ENCODE measurements around the gene PCDHA9. TPM values are rescaled to one million over a fixed set of nuclear protein-coding genes. Genes with fewer than 3 reads are reported as not detected.
"Not testable (repeated sequence)": the region's sequence is repeated elsewhere in the genome, so short reads cannot be mapped to it uniquely, and the experiment has no call there.

The PCDHA9 gene, protein sequence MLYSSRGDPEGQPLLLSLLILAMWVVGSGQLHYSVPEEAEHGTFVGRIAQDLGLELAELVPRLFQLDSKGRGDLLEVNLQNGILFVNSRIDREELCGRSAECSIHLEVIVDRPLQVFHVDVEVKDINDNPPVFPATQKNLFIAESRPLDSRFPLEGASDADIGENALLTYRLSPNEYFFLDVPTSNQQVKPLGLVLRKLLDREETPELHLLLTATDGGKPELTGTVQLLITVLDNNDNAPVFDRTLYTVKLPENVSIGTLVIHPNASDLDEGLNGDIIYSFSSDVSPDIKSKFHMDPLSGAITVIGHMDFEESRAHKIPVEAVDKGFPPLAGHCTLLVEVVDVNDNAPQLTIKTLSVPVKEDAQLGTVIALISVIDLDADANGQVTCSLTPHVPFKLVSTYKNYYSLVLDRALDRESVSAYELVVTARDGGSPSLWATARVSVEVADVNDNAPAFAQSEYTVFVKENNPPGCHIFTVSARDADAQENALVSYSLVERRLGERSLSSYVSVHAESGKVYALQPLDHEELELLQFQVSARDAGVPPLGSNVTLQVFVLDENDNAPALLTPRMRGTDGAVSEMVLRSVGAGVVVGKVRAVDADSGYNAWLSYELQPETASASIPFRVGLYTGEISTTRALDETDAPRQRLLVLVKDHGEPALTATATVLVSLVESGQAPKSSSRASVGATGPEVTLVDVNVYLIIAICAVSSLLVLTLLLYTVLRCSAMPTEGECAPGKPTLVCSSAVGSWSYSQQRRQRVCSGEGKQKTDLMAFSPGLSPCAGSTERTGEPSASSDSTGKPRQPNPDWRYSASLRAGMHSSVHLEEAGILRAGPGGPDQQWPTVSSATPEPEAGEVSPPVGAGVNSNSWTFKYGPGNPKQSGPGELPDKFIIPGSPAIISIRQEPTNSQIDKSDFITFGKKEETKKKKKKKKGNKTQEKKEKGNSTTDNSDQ
- 1.5 and 2.5 TPM in 2 replicates for total RNA-seq
- polyA plus RNA-seq = 0.57 and 0.90 TPM in 2 replicates

DNA sequence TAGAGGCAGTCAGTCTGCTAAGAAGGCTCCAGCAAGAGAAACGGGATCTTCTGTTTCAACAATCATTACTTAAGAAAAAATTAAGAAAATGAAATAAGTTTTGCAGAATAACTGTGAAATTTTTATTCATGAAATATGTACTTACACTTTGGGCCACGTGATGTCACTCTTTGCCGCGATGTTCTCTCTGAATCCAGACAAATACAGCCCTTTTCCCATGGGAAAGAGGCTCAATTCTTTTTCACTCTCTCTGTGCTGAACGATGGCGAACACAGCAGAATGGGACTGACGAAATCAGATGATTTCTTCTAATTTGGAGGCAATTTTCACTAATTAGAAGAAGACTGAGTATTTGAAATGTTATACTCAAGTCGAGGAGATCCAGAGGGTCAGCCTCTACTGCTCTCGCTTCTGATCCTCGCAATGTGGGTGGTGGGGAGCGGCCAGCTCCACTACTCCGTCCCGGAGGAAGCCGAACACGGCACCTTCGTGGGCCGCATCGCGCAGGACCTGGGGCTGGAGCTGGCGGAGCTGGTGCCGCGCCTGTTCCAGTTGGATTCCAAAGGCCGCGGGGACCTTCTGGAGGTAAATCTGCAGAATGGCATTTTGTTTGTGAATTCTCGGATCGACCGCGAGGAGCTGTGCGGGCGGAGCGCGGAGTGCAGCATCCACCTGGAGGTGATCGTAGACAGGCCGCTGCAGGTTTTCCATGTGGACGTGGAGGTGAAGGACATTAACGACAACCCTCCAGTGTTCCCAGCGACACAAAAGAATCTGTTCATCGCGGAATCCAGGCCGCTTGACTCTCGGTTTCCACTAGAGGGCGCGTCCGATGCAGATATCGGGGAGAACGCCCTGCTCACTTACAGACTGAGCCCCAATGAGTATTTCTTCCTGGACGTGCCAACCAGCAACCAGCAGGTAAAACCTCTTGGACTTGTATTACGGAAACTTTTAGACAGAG lies at the start of gene PCDHA9:
PCDHA9 (plus strand) TSS at position 244 of the 964 bp plus-strand sequence; CDS start at position 358, 114 bp downstream.
- H3K4me1 ChIP-seq (ENCODE audit: insufficient read depth); H3K36me3 ChIP-seq (replicated peaks; ENCODE audit: insufficient read depth, low read depth); H3K27me3 ChIP-seq; H3K79me2 ChIP-seq; DNase-seq (ENCODE audit: low spot score); H4K20me1 ChIP-seq (ENCODE audit: insufficient read depth, poor library complexity, severe bottlenecking); H3K9me2 ChIP-seq (replicated peaks; ENCODE audit: insufficient read depth); H3K27ac ChIP-seq; H2AFZ ChIP-seq: not testable (repeated sequence)
- Histone ChIP-seq H3K4me3 (peak within 1 kb of the TSS; percentile 1), H3K4me2 (peak within 1 kb of the TSS; percentile 35), H3K9me3 (ENCODE audit: low read depth) (peaks cover 10% of the 10 kb centered on the region)
- 81% methylated on average over 39 of the region's 48 CpGs for WGBS (ENCODE audit: low lambda C conversion rate, missing lambda C conversion rate)

DNA sequence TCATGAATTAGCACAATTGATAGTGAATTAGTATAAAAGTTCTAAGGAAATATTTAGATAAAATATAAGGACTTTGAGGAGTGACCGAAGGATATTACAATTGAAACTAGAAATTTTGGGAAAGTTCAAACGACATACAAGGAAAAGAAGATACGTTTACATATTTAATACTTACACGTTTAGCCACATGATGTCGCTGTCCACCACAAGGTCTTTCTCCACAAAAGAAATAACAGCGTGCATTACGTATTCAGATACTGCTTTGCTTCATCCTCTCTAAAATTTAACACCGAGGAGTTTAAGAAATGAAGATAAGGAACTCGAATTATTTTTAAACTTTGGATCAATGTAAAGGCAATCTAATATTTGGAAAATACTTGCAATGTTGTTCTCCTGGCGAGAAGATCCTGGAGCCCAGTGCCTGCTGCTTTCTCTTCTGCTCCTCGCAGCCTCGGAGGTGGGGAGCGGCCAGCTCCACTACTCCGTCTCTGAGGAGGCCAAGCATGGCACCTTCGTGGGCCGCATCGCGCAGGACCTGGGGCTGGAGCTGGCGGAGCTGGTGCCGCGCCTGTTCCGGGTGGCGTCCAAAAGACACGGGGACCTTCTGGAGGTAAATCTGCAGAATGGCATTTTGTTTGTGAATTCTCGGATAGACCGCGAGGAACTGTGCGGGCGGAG lies 47.2 kb upstream of the PCDHA9 start, which contains the start of gene PCDHA3:
PCDHA3 (plus strand) TSS at position 242 of the 678 bp plus-strand sequence.
- H3K27ac ChIP-seq = no peak within 1 kb of the TSS
- H3K4me3 ChIP-seq = no peak within 1 kb of the TSS
- no peaks in the 10 kb centered on the region for H3K4me1 ChIP-seq (ENCODE audit: insufficient read depth)
- H3K36me3 ChIP-seq (replicated peaks; ENCODE audit: insufficient read depth, low read depth) = peaks cover 5% of the 10 kb centered on the region
- H3K27me3 ChIP-seq = no peaks in the 10 kb centered on the region
- no peaks in the 10 kb centered on the region for H3K9me2 ChIP-seq (replicated peaks; ENCODE audit: insufficient read depth)
- 96% methylated on average over 29 of the region's 29 CpGs for WGBS (ENCODE audit: low lambda C conversion rate, missing lambda C conversion rate)
- no peak within 1 kb of the TSS for H3K4me2 ChIP-seq
- no peak for DNase-seq (ENCODE audit: low spot score)
- no peaks in the 10 kb centered on the region for H4K20me1 ChIP-seq (ENCODE audit: insufficient read depth, poor library complexity, severe bottlenecking)
- no peaks in the 10 kb centered on the region for H3K79me2 ChIP-seq
- no peak for TF ChIP-seq EZH2 (IDR thresholded peaks at IDR 0.05; ENCODE audit: borderline replicate concordance)
- TF ChIP-seq, protein P1, sequence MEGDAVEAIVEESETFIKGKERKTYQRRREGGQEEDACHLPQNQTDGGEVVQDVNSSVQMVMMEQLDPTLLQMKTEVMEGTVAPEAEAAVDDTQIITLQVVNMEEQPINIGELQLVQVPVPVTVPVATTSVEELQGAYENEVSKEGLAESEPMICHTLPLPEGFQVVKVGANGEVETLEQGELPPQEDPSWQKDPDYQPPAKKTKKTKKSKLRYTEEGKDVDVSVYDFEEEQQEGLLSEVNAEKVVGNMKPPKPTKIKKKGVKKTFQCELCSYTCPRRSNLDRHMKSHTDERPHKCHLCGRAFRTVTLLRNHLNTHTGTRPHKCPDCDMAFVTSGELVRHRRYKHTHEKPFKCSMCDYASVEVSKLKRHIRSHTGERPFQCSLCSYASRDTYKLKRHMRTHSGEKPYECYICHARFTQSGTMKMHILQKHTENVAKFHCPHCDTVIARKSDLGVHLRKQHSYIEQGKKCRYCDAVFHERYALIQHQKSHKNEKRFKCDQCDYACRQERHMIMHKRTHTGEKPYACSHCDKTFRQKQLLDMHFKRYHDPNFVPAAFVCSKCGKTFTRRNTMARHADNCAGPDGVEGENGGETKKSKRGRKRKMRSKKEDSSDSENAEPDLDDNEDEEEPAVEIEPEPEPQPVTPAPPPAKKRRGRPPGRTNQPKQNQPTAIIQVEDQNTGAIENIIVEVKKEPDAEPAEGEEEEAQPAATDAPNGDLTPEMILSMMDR (IDR thresholded peaks at IDR 0.05; ENCODE audit: poor library complexity) = no peak
- TF ChIP-seq EZH2phosphoT487 (IDR thresholded peaks at IDR 0.05; ENCODE audit: low read depth, severe bottlenecking, unreplicated experiment) = no peak
- H3K9me3 ChIP-seq (ENCODE audit: low read depth) = peaks cover 18% of the 10 kb centered on the region
- no peak within 1 kb of the TSS for H2AFZ ChIP-seq

DNA sequence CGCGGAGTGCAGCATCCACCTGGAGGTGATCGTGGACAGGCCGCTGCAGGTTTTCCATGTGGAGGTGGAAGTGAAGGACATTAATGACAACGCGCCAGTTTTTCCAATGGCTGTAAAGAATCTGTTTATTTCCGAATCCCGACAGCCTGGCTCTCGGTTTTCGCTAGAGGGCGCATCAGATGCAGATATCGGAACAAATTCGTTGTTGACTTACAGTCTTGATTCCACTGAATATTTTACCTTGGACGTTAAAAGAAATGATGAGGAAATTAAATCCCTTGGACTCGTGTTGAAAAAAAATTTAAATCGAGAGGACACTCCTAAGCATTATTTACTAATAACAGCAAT lies 46.7 kb upstream of the PCDHA9 start:
- H3K9me3 ChIP-seq (ENCODE audit: low read depth) = peaks cover 18% of the 10 kb centered on the region
- H3K27ac ChIP-seq = no peak overlapping the region
- H4K20me1 ChIP-seq (ENCODE audit: insufficient read depth, poor library complexity, severe bottlenecking) = no peaks in the 10 kb centered on the region
- DNase-seq (ENCODE audit: low spot score) = no peak
- no peaks in the 10 kb centered on the region for H3K27me3 ChIP-seq
- peaks cover 5% of the 10 kb centered on the region for H3K36me3 ChIP-seq (replicated peaks; ENCODE audit: insufficient read depth, low read depth)
- H3K4me2 ChIP-seq = no peak overlapping the region
- no peaks in the 10 kb centered on the region for H3K4me1 ChIP-seq (ENCODE audit: insufficient read depth)
- H3K4me3 ChIP-seq = no peak overlapping the region
- 98% methylated on average over 16 of the region's 16 CpGs for WGBS (ENCODE audit: low lambda C conversion rate, missing lambda C conversion rate)
- H3K79me2 ChIP-seq = no peaks in the 10 kb centered on the region
- H2AFZ ChIP-seq = no peak overlapping the region
- TF ChIP-seq, protein P1 (IDR thresholded peaks at IDR 0.05; ENCODE audit: poor library complexity) = no peak
- no peak for TF ChIP-seq EZH2phosphoT487 (IDR thresholded peaks at IDR 0.05; ENCODE audit: low read depth, severe bottlenecking, unreplicated experiment)
- H3K9me2 ChIP-seq (replicated peaks; ENCODE audit: insufficient read depth) = no peaks in the 10 kb centered on the region

DNA sequence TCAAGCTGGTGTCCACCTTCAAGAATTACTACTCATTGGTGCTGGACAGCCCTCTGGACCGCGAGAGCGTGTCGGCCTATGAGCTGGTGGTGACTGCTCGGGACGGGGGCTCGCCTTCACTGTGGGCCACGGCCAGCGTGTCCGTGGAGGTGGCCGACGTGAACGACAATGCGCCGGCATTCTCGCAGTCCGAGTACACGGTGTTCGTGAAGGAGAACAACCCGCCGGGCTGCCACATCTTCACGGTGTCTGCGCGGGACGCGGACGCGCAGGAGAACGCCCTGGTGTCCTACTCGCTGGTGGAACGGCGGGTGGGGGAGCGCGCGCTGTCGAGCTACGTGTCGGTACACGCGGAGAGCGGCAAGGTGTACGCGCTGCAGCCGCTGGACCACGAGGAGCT lies 45.8 kb upstream of the PCDHA9 start:
- not testable (repeated sequence) for H3K27me3 ChIP-seq; H3K4me3 ChIP-seq; H3K9me2 ChIP-seq (replicated peaks; ENCODE audit: insufficient read depth); H3K36me3 ChIP-seq (replicated peaks; ENCODE audit: insufficient read depth, low read depth); H3K27ac ChIP-seq; H3K79me2 ChIP-seq; H3K4me2 ChIP-seq; H3K4me1 ChIP-seq (ENCODE audit: insufficient read depth); H2AFZ ChIP-seq; DNase-seq (ENCODE audit: low spot score); H4K20me1 ChIP-seq (ENCODE audit: insufficient read depth, poor library complexity, severe bottlenecking)
- peaks cover 18% of the 10 kb centered on the region for H3K9me3 ChIP-seq (ENCODE audit: low read depth)
- 99% methylated on average over 45 of the region's 45 CpGs for WGBS (ENCODE audit: low lambda C conversion rate, missing lambda C conversion rate)
